Central memory CD8-positive, alpha-beta T cell (primary cell): ENCODE measurements around the gene LMNB1.
A peak's percentile ranks its signal among the peaks of the same experiment; 100 is the strongest.
"Not testable (repeated sequence)": the region's sequence is repeated elsewhere in the genome, so short reads cannot be mapped to it uniquely, and the experiment has no call there.

Experiments used
- ATAC-seq: fragments of 150-1000 bp; cut with Tn5 transposase; replicated peaks from 2 replicates; pipeline ENCODE4 v1.10.0; 2022; ENCODE audit warnings: mild to moderate bottlenecking, moderate FRiP score, moderate number of reproducible peaks; ENCODE audit not compliant: poor library complexity, severe bottlenecking; ENCODE audit errors: extremely low read depth
- DNase-seq, 2 donors: peaks; one replicate each; pipeline ENCODE4 v3.0.0; 2021; ENCODE audit warnings: low spot score in 2 of 2
- H3K27ac Mint-ChIP-seq: one replicate; pipeline ENCODE4 v1.8.0; 2022; ENCODE audit warnings: low read depth, mild to moderate bottlenecking, moderate library complexity, mixed read lengths
- H3K27me3 Mint-ChIP-seq: one replicate; pipeline ENCODE4 v1.8.0; 2022; ENCODE audit warnings: mixed read lengths
- H3K36me3 Mint-ChIP-seq: one replicate; pipeline ENCODE4 v1.8.0; 2022; ENCODE audit warnings: mild to moderate bottlenecking, moderate library complexity, mixed read lengths; ENCODE audit not compliant: insufficient read depth
- H3K4me1 Mint-ChIP-seq: one replicate; pipeline ENCODE4 v1.8.0; 2022; ENCODE audit warnings: mixed read lengths
- H3K4me3 Mint-ChIP-seq: one replicate; pipeline ENCODE4 v1.8.0; 2022; ENCODE audit warnings: mild to moderate bottlenecking, moderate library complexity, mixed read lengths
- H3K9me3 Mint-ChIP-seq: one replicate; pipeline ENCODE4 v1.8.0; 2022; ENCODE audit warnings: mixed read lengths

LMNB1 gene

GRCh38 chr5:126755593-126755992, 21.3 kb upstream of the LMNB1 start:
- no peak for DNase-seq
- Mint-ChIP-seq H3K36me3 (peaks cover 2% of the 10 kb centered on the region), H3K4me3 (no peak overlapping the region), H3K9me3 (no peaks in the 10 kb centered on the region), H3K27me3 (no peaks in the 10 kb centered on the region), H3K4me1 (peaks cover 10% of the 10 kb centered on the region), H3K27ac (no peak overlapping the region)
- ATAC-seq: no peak

- Mint-ChIP-seq H3K27ac (peak overlapping the region; percentile 73), H3K9me3 (no peaks in the 10 kb centered on the region), H3K36me3 (peaks cover 2% of the 10 kb centered on the region), H3K4me1 (peaks cover 10% of the 10 kb centered on the region), H3K27me3 (no peaks in the 10 kb centered on the region), H3K4me3 (peak overlapping the region; percentile 53)
- ATAC-seq (no peak), DNase-seq (no peak)
Observed at GRCh38 chr5:126757713-126758357, 19.1 kb upstream of the LMNB1 start.

GRCh38 chr5:126763371-126763770, 13.6 kb upstream of the LMNB1 start:
- no peak for ATAC-seq
- Mint-ChIP-seq H3K9me3 (no peaks in the 10 kb centered on the region), H3K27me3 (no peaks in the 10 kb centered on the region), H3K4me1 (peaks cover 5% of the 10 kb centered on the region), H3K36me3 (peaks cover 2% of the 10 kb centered on the region), H3K27ac (peak overlapping the region; percentile 92), H3K4me3 (peak overlapping the region; percentile 55)
- no peak for DNase-seq

GRCh38 chr5:126769703-126770102, 7.2 kb upstream of the LMNB1 start:
- no peak for DNase-seq
- Mint-ChIP-seq H3K36me3 (no peaks in the 10 kb centered on the region), H3K27me3 (no peaks in the 10 kb centered on the region), H3K27ac (no peak overlapping the region), H3K4me1 (no peaks in the 10 kb centered on the region), H3K9me3 (no peaks in the 10 kb centered on the region), H3K4me3 (no peak overlapping the region)
- ATAC-seq: no peak

- H3K9me3 Mint-ChIP-seq, H3K4me1 Mint-ChIP-seq, H3K27me3 Mint-ChIP-seq, DNase-seq, ATAC-seq, H3K27ac Mint-ChIP-seq, H3K4me3 Mint-ChIP-seq: not testable (repeated sequence)
- H3K36me3 Mint-ChIP-seq: peaks cover 16% of the 10 kb centered on the region
Observed at GRCh38 chr5:126773536-126773935, 3.4 kb upstream of the LMNB1 start.

GRCh38 chr5:126774595-126774994, 2.3 kb upstream of the LMNB1 start:
- not testable (repeated sequence) for ATAC-seq, DNase-seq, H3K9me3 Mint-ChIP-seq, H3K27ac Mint-ChIP-seq, H3K4me3 Mint-ChIP-seq, H3K27me3 Mint-ChIP-seq
- H3K36me3 Mint-ChIP-seq: peaks cover 17% of the 10 kb centered on the region
- H3K4me1 Mint-ChIP-seq: peaks cover 17% of the 10 kb centered on the region

- peak overlapping the region; percentile 98 for H3K4me3 Mint-ChIP-seq
- DNase-seq: peak; percentile 43 to 52
- H3K27me3 Mint-ChIP-seq: no peaks in the 10 kb centered on the region
- H3K4me1 Mint-ChIP-seq: peaks cover 23% of the 10 kb centered on the region
- no peaks in the 10 kb centered on the region for H3K9me3 Mint-ChIP-seq
- H3K36me3 Mint-ChIP-seq: peaks cover 22% of the 10 kb centered on the region
- peak overlapping the region; percentile 89 for H3K27ac Mint-ChIP-seq
- ATAC-seq: peak; percentile 36
Observed at GRCh38 chr5:126777257-126777974, 480 bp downstream of the LMNB1 start.

- ATAC-seq: peak; percentile 70
- Mint-ChIP-seq H3K27ac (peak overlapping the region; percentile 89), H3K4me1 (peaks cover 23% of the 10 kb centered on the region), H3K27me3 (no peaks in the 10 kb centered on the region), H3K4me3 (peak overlapping the region; percentile 98), H3K9me3 (no peaks in the 10 kb centered on the region), H3K36me3 (peaks cover 22% of the 10 kb centered on the region)
- DNase-seq: peak; percentile 79 to 88
Observed at GRCh38 chr5:126777975-126778674, 1.2 kb downstream of the LMNB1 start.

GRCh38 chr5:126778675-126779403, 1.9 kb downstream of the LMNB1 start:
- no peak for DNase-seq
- Mint-ChIP-seq H3K4me1 (peaks cover 23% of the 10 kb centered on the region), H3K4me3 (peak overlapping the region; percentile 98), H3K27me3 (no peaks in the 10 kb centered on the region), H3K27ac (peak overlapping the region; percentile 89), H3K36me3 (peaks cover 22% of the 10 kb centered on the region), H3K9me3 (no peaks in the 10 kb centered on the region)
- no peak for ATAC-seq

GRCh38 chr5:126780165-126780827, 3.4 kb downstream of the LMNB1 start:
- H3K4me1 Mint-ChIP-seq: peaks cover 23% of the 10 kb centered on the region
- no peak overlapping the region for H3K27ac Mint-ChIP-seq
- peak overlapping the region; percentile 98 for H3K4me3 Mint-ChIP-seq
- no peaks in the 10 kb centered on the region for H3K27me3 Mint-ChIP-seq
- DNase-seq (no peak), ATAC-seq (no peak)
- H3K36me3 Mint-ChIP-seq: peaks cover 22% of the 10 kb centered on the region
- no peaks in the 10 kb centered on the region for H3K9me3 Mint-ChIP-seq

GRCh38 chr5:126788409-126788808, 11.5 kb downstream of the LMNB1 start:
- H3K36me3 Mint-ChIP-seq, H3K9me3 Mint-ChIP-seq, H3K4me3 Mint-ChIP-seq, H3K27me3 Mint-ChIP-seq, DNase-seq, ATAC-seq: not testable (repeated sequence)
- Mint-ChIP-seq H3K4me1 (peaks cover 38% of the 10 kb centered on the region), H3K27ac (peak overlapping the region; percentile 57)

GRCh38 chr5:126793097-126793496, 16.2 kb downstream of the LMNB1 start:
- no peaks in the 10 kb centered on the region for H3K27me3 Mint-ChIP-seq

More at GRCh38 chr5:126793097-126793496, 16.2 kb downstream of the LMNB1 start:
- ATAC-seq: no peak
- DNase-seq: no peak
- Mint-ChIP-seq H3K27ac (no peak overlapping the region), H3K4me1 (peaks cover 35% of the 10 kb centered on the region), H3K4me3 (no peak overlapping the region), H3K36me3 (peaks cover 2% of the 10 kb centered on the region), H3K9me3 (no peaks in the 10 kb centered on the region)
